CD14-positive monocyte (primary cell): ENCODE data around the gene ADAD2. TPM values are rescaled to one million over a fixed set of nuclear protein-coding genes. Genes with fewer than 3 reads are reported as not detected.

Source experiments
- DNase-seq, 3 donors: peaks; one replicate each; pipeline ENCODE4 v3.0.0-alpha.2; 2011 to 2022
- H2AFZ ChIP-seq: 2 replicates; pipeline ENCODE4 v1.6.0; 2012; ENCODE audit warnings: mild to moderate bottlenecking, low read depth, low read length, inconsistent platforms; ENCODE audit not compliant: insufficient read depth, poor library complexity, severe bottlenecking
- H3K27ac ChIP-seq, 2 donors: 1 replicate in 1 of 2; 2 replicates in 1 of 2; pipeline ENCODE4 v1.5.1; 2012 to 2013; ENCODE audit warnings: low read length in 2 of 2, control low read depth in 1 of 2, inconsistent platforms in 1 of 2, low read depth in 1 of 2, mild to moderate bottlenecking in 1 of 2
- H3K27me3 ChIP-seq, 2 donors: one replicate each; pipeline versions ENCODE4 v1.6.0 to v1.6.1; 2011 to 2013; ENCODE audit warnings: low read length in 2 of 2; ENCODE audit not compliant: control insufficient read depth in 2 of 2, insufficient read depth in 2 of 2
- H3K36me3 ChIP-seq, 2 donors: replicated peaks in 1 of 2; 1 replicate in 1 of 2; 2 replicates in 1 of 2; pipeline versions ENCODE4 v1.5.1 to v1.6.1; 2012 to 2013; ENCODE audit warnings: low read length in 2 of 2, control low read depth in 1 of 2, inconsistent platforms in 1 of 2, mild to moderate bottlenecking in 1 of 2; ENCODE audit not compliant: insufficient read depth in 2 of 2, control insufficient read depth in 1 of 2
- H3K4me1 ChIP-seq, 2 donors: 1 replicate in 1 of 2; 2 replicates in 1 of 2; pipeline versions ENCODE4 v1.5.1 to v1.6.1; 2012 to 2013; ENCODE audit warnings: low read length in 2 of 2, control low read depth in 1 of 2, inconsistent platforms in 1 of 2, mild to moderate bottlenecking in 1 of 2, moderate library complexity in 1 of 2; ENCODE audit not compliant: insufficient read depth in 2 of 2, control insufficient read depth in 1 of 2
- H3K4me2 ChIP-seq: replicated peaks from 2 replicates; pipeline ENCODE3; 2012; ENCODE audit warnings: low read length, moderate library complexity, mild to moderate bottlenecking; ENCODE audit not compliant: poor library complexity, severe bottlenecking; ENCODE audit errors: extremely low read depth
- H3K4me3 ChIP-seq, 3 experiments: fragments of 200-600 bp in 1 of 3; sonication (generic) in 1 of 3; replicated peaks in 1 of 3; 1 replicate in 2 of 3; 2 replicates in 1 of 3; pipeline ENCODE4 v1.5.1; 2011 to 2013; ENCODE audit warnings: low read length in 3 of 3, mild to moderate bottlenecking in 3 of 3, control low read depth in 2 of 3, low read depth in 2 of 3, inconsistent platforms in 1 of 3, moderate library complexity in 1 of 3
- H3K79me2 ChIP-seq: 2 replicates; pipeline ENCODE4 v1.6.0; 2012; ENCODE audit warnings: mild to moderate bottlenecking, control low read depth, inconsistent platforms, low read length, moderate library complexity; ENCODE audit not compliant: insufficient read depth
- H3K9ac ChIP-seq: 2 replicates; pipeline ENCODE4 v1.6.0; 2017; ENCODE audit warnings: low read length, mild to moderate bottlenecking; ENCODE audit not compliant: insufficient read depth, poor library complexity, severe bottlenecking
- H3K9me3 ChIP-seq, 2 donors: replicated peaks in 1 of 2; 1 replicate in 1 of 2; 2 replicates in 1 of 2; pipeline versions ENCODE4 v1.5.1 to v1.6.1; 2012 to 2013; ENCODE audit warnings: low read length in 2 of 2, control low read depth in 1 of 2; ENCODE audit not compliant: control insufficient read depth in 1 of 2, insufficient read depth in 1 of 2
- H4K20me1 ChIP-seq: 2 replicates; pipeline ENCODE4 v1.6.0; 2012; ENCODE audit warnings: mild to moderate bottlenecking, low read length, control low read depth, moderate library complexity; ENCODE audit not compliant: insufficient read depth
- H3K27ac Mint-ChIP-seq, 7 donors: one replicate each; pipeline ENCODE4 v1.8.0; 2020; ENCODE audit warnings: mild to moderate bottlenecking in 7 of 7, mixed read lengths in 7 of 7, moderate library complexity in 6 of 7, inconsistent platforms in 2 of 7
- H3K27me3 Mint-ChIP-seq, 3 donors: one replicate each; pipeline ENCODE4 v1.8.0; 2021 to 2022; ENCODE audit warnings: low read depth in 3 of 3, mild to moderate bottlenecking in 3 of 3, mixed read lengths in 3 of 3, moderate library complexity in 3 of 3, inconsistent platforms in 1 of 3
- H3K36me3 Mint-ChIP-seq, 2 donors: one replicate each; pipeline ENCODE4 v1.8.0; 2020; ENCODE audit warnings: mixed read lengths in 2 of 2, inconsistent platforms in 1 of 2, mild to moderate bottlenecking in 1 of 2
- H3K4me1 Mint-ChIP-seq: one replicate; pipeline ENCODE4 v1.8.0; 2020; ENCODE audit warnings: mild to moderate bottlenecking, mixed read lengths
- H3K4me3 Mint-ChIP-seq, 2 donors: one replicate each; pipeline ENCODE4 v1.8.0; 2020; ENCODE audit warnings: mild to moderate bottlenecking in 2 of 2, mixed read lengths in 2 of 2, moderate library complexity in 1 of 2
- H3K9me3 Mint-ChIP-seq, 7 donors: one replicate each; pipeline ENCODE4 v1.8.0; 2020 to 2022; ENCODE audit warnings: mixed read lengths in 7 of 7, mild to moderate bottlenecking in 6 of 7, moderate library complexity in 6 of 7, inconsistent platforms in 2 of 7
- CTCF ChIP-seq: fragments of 200-600 bp; IDR thresholded peaks from one replicate; pipeline ENCODE4 v1.8.0; 2022; ENCODE audit warnings: antibody characterized with exemption, mild to moderate bottlenecking
- WGBS: methylation state at CpG from one replicate; pipeline ENCODE4 v1.1.5; 2013; ENCODE audit warnings: missing lambda C conversion rate; ENCODE audit not compliant: insufficient coverage; 5-methylcytosine and 5-hydroxymethylcytosine counted together
- intact Hi-C, 2 donors: fragments of 100-400 bp; cut with micrococcal nuclease; formaldehyde crosslinking; loops; one replicate each; pipeline versions ENCODE4 v1.15.0 to v1.15.1; 2023
- polyA plus RNA-seq, 3 donors: library from polyadenylated mRNA; depleted of rRNA in 1 of 3; unstranded in 2 of 3; stranded (reverse) in 1 of 3; fragments of 300-500 nt in 2 of 3; fragments of >200 nt in 1 of 3; fragmentation: Illumina TruSeq in 2 of 3; gene quantifications; 1 replicate in 2 of 3; 2 replicates in 1 of 3; pipeline ENCODE4 v1.2.3, GENCODE V29; 2012 to 2021

ADAD2 gene
- polyA plus RNA-seq, 3 donors: not detected

GRCh38 chr16:84218176-84218823, 27.3 kb downstream of the ADAD2 start:
- H3K27ac ChIP-seq: no peak overlapping the region
- no peak for TF ChIP-seq CTCF
- H3K4me1 ChIP-seq: no peaks in the 10 kb centered on the region
- no peak overlapping the region for H3K4me3 ChIP-seq
- no peak overlapping the region for H2AFZ ChIP-seq
- Mint-ChIP-seq H3K27ac (no peak overlapping the region), H3K36me3 (no peaks in the 10 kb centered on the region), H3K27me3 (peaks cover 2 to 11% (median 7%) of the 10 kb centered on the region in 3 donors), H3K4me3 (no peak overlapping the region), H3K4me1 (peaks cover 6% of the 10 kb centered on the region), H3K9me3 (no peaks in the 10 kb centered on the region)
- no peak overlapping the region for H3K9ac ChIP-seq
- 92% methylated on average over 12 of the region's 17 CpGs for WGBS
- intact Hi-C loops: no loop called here
- H3K27me3 ChIP-seq: no peaks in the 10 kb centered on the region
- no peak for DNase-seq
- H3K9me3 ChIP-seq: no peaks in the 10 kb centered on the region
- no peaks in the 10 kb centered on the region for H3K79me2 ChIP-seq
- H3K36me3 ChIP-seq: no peaks in the 10 kb centered on the region
- H3K4me2 ChIP-seq: no peak overlapping the region
- no peaks in the 10 kb centered on the region for H4K20me1 ChIP-seq

GRCh38 chr16:84218956-84219355, 28.0 kb downstream of the ADAD2 start:
- Histone ChIP-seq H3K27ac (no peak overlapping the region), H2AFZ (no peak overlapping the region), H3K79me2 (no peaks in the 10 kb centered on the region), H3K36me3 (no peaks in the 10 kb centered on the region), H3K4me3 (no peak overlapping the region), H4K20me1 (no peaks in the 10 kb centered on the region), H3K9me3 (no peaks in the 10 kb centered on the region), H3K27me3 (no peaks in the 10 kb centered on the region), H3K4me2 (no peak overlapping the region), H3K9ac (no peak overlapping the region), H3K4me1 (no peaks in the 10 kb centered on the region)
- DNase-seq: no peak
- Mint-ChIP-seq H3K9me3 (no peaks in the 10 kb centered on the region), H3K27ac (no peak overlapping the region), H3K36me3 (no peaks in the 10 kb centered on the region), H3K27me3 (peaks cover 2 to 11% (median 7%) of the 10 kb centered on the region in 3 donors), H3K4me1 (peaks cover 6% of the 10 kb centered on the region), H3K4me3 (no peak overlapping the region)
- intact Hi-C loops: no loop called here
- WGBS: 89% methylated on average over 6 of the region's 6 CpGs
- no peak for TF ChIP-seq CTCF
